HCT116 (cell line): ENCODE measurements around the gene ANKZF1.

Experiments
- ATF3 ChIP-seq: IDR thresholded peaks from 2 replicates; pipeline ENCODE4 v1.6.1; 2012
- CTCF ChIP-seq, 3 experiments: fragments of 200-600 bp in 1 of 3; sonication (generic) in 1 of 3; IDR thresholded peaks in 2 of 3; conservative IDR thresholded peaks in 1 of 3; 2 replicates each; pipeline ENCODE4 v1.5.1; 2012 to 2017; ENCODE audit warnings: low read depth in 2 of 3, low read length in 2 of 3, antibody characterized with exemption in 1 of 3, borderline replicate concordance in 1 of 3, control low read depth in 1 of 3, mild to moderate bottlenecking in 1 of 3, mixed read lengths in 1 of 3, mixed run types in 1 of 3, moderate library complexity in 1 of 3; ENCODE audit not compliant: insufficient read depth in 1 of 3
- ELF1 ChIP-seq: IDR thresholded peaks from 2 replicates; pipeline ENCODE4 v1.6.1; 2012; ENCODE audit warnings: low read depth, borderline replicate concordance
- EZH2 ChIP-seq: fragments of 200-600 bp; sonication (generic); IDR thresholded peaks from 2 replicates; pipeline ENCODE4 v1.6.1; 2017; ENCODE audit warnings: antibody characterized with exemption, mixed run types
- FOSL1 ChIP-seq: IDR thresholded peaks from 2 replicates; pipeline ENCODE4 v1.6.1; 2012; ENCODE audit warnings: low read depth
- JUND ChIP-seq: IDR thresholded peaks from 2 replicates; pipeline ENCODE4 v1.6.1; 2012
- POLR2A ChIP-seq: IDR thresholded peaks from 2 replicates; pipeline ENCODE4 v1.7.0; 2011; ENCODE audit warnings: borderline replicate concordance; ENCODE audit not compliant: insufficient read depth, insufficient read length; ENCODE audit errors: extremely low read depth
- POLR2AphosphoS5 ChIP-seq: IDR thresholded peaks from 2 replicates; pipeline ENCODE4 v1.6.1; 2011; ENCODE audit warnings: mild to moderate bottlenecking, low read depth, low read length, moderate library complexity
- REST ChIP-seq: IDR thresholded peaks from 2 replicates; pipeline ENCODE4 v1.6.1; 2012; ENCODE audit warnings: low read depth
- SIN3A ChIP-seq: IDR thresholded peaks from 2 replicates; pipeline ENCODE4 v1.6.1; 2012; ENCODE audit warnings: low read depth
- SP1 ChIP-seq: IDR thresholded peaks from 2 replicates; pipeline ENCODE4 v1.6.1; 2012; ENCODE audit warnings: low read depth
- TCF7L2 ChIP-seq: IDR thresholded peaks from 2 replicates; pipeline ENCODE4 v1.7.0; 2011; ENCODE audit warnings: borderline replicate concordance, inconsistent platforms; ENCODE audit not compliant: insufficient read depth, insufficient read length; ENCODE audit errors: extremely low read depth
- ZFX ChIP-seq: fragments of 450-650 bp; IDR thresholded peaks from 2 replicates; pipeline ENCODE4 v1.6.1; 2017
- ZNF274 ChIP-seq: fragments of 200-500 bp; sonication (Bioruptor generic); IDR thresholded peaks from 2 replicates; pipeline ENCODE4 v1.6.1; 2014; ENCODE audit warnings: mild to moderate bottlenecking, low read depth, low read length, inconsistent platforms

GRCh38 chr2:219280651-219281050 lies 51.0 kb downstream of the ANKZF1 start:
- TF ChIP-seq POLR2A (no peak), CTCF (IDR thresholded peaks at IDR 0.05 in 2 of 3, conservative IDR thresholded peaks at IDR 0.05 in 1 of 3; ENCODE audit: borderline replicate concordance in 1 of 3, insufficient read depth in 1 of 3, low read depth in 2 of 3, low read length in 2 of 3) (no peak), ZNF274 (no peak), EZH2 (no peak), ELF1 (no peak), POLR2AphosphoS5 (no peak), FOSL1 (no peak), JUND (no peak), SIN3A (no peak), ATF3 (no peak), ZFX (no peak), SP1 (no peak), TCF7L2 (no peak), REST (no peak)
